Testis (tissue), 3 donors: ENCODE data around the gene MRPL28. TPM values are rescaled to one million over a fixed set of nuclear protein-coding genes. Genes with fewer than 3 reads are reported as not detected.
A peak's percentile ranks its signal among the peaks of the same experiment; 100 is the strongest.
"Not testable (repeated sequence)": the region's sequence is repeated elsewhere in the genome, so short reads cannot be mapped to it uniquely, and the experiment has no call there.

Experiments
- DNase-seq: peaks from one replicate; pipeline ENCODE4 v3.0.0-alpha.2; 2019
- H3K27ac ChIP-seq, 2 donors: fragments of 200-600 bp; sonication (generic); one replicate each; pipeline ENCODE4 v1.5.1; 2019
- H3K27me3 ChIP-seq: fragments of 200-600 bp; sonication (generic); one replicate; pipeline ENCODE4 v1.5.1; 2019
- H3K36me3 ChIP-seq: fragments of 200-600 bp; sonication (generic); one replicate; pipeline ENCODE4 v1.5.1; 2017; ENCODE audit warnings: low read depth; ENCODE audit errors: missing control alignments
- H3K4me1 ChIP-seq: fragments of 200-600 bp; sonication (generic); one replicate; pipeline ENCODE4 v1.5.1; 2019
- H3K4me3 ChIP-seq, 2 donors: fragments of 200-600 bp; sonication (generic); one replicate each; pipeline ENCODE4 v1.5.1; 2017 to 2019
- H3K9me3 ChIP-seq: fragments of 200-600 bp; sonication (generic); one replicate; pipeline ENCODE4 v1.5.1; 2017
- POLR2A ChIP-seq: fragments of 450-650 bp; IDR thresholded peaks from one replicate; pipeline ENCODE4 v1.6.1; 2017; ENCODE audit warnings: antibody characterized with exemption, mild to moderate bottlenecking, moderate library complexity
- WGBS, 2 donors: methylation state at CpG; one replicate each; pipeline ENCODE4 v1.1.5; 2018; 5-methylcytosine and 5-hydroxymethylcytosine counted together
- intact Hi-C: fragments of 100-400 bp; cut with DNase I; formaldehyde crosslinking; loops from one replicate; pipeline ENCODE4 v1.15.1; 2023; ENCODE audit warnings: low total_unique reads
- polyA plus RNA-seq: library from polyadenylated mRNA; stranded (reverse); fragments of 350-450 nt; fragmentation: Illumina TruSeq; extraction: RNeasy Lipid Tissue Mini Kit (QIAGEN cat#74804); gene quantifications from one replicate; pipeline ENCODE4 v1.2.3, GENCODE V29; 2014; ENCODE audit warnings: low read depth, low replicate concordance; ENCODE audit not compliant: insufficient read depth
- total RNA-seq, 2 donors: library from RNA; depleted of rRNA; stranded (reverse); fragments of >200 nt; gene quantifications; one replicate each; pipeline ENCODE4 v1.2.3, GENCODE V29; 2016
- TF ChIP-seq, protein P1 (sequence below), 3 experiments: fragments of 450-650 bp in 2 of 3; fragments of 200-600 bp in 1 of 3; sonication (generic) in 1 of 3; IDR thresholded peaks; one replicate each; pipeline ENCODE4 v1.5.1; 2016 to 2019; ENCODE audit warnings: antibody characterized with exemption in 3 of 3, mild to moderate bottlenecking in 2 of 3, moderate library complexity in 1 of 3

The MRPL28 gene
- total and polyA plus RNA-seq, 3 donors from 2014 or later: 108 to 161 (median 119) TPM

DNA sequence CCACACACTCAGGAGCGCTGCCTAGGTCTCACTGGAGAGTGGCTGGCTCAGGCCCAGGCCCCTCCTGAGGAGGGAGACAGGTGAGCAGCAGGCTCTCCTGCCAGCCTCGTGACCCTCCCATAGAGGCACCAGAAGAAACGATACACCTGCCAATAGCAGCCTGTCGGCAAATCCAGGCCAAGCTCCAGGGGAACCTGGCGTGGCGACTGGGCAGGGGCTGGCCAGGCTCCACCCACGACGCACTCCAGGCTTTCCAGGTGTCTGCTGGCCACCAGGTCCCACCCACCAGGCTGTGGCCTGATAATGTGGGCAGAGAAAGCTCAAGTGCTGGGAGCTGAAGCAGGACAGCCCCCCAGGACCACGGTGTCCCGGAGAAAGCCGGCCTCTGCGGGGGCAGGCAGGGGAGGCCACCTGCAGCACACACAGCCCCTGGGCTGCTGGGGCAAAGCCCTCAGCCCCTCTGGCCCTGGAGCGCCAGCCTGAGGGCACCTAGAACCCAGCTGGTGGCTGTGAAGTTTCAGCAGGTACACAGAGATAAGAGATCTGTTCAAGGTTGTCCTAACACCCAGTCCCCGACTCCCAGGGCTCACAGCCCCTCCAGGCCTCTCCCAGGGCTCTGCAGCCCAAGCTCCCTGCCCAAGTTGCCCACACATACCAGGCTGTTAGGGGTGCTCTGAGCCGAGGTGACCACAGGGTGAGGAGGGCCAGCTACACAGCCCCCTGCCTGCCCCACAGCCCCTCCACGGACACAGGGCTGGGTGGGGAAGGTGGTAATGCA lies 9.0 kb upstream of the MRPL28 start:
- WGBS, 2 donors: 76 to 97% methylated on average over 7 to 16 of the region's 16 CpGs
- H3K27me3 ChIP-seq: no peaks in the 10 kb centered on the region
- H3K27ac ChIP-seq: peak overlapping the region in 1 of 2 donors; percentile 41

DNA sequence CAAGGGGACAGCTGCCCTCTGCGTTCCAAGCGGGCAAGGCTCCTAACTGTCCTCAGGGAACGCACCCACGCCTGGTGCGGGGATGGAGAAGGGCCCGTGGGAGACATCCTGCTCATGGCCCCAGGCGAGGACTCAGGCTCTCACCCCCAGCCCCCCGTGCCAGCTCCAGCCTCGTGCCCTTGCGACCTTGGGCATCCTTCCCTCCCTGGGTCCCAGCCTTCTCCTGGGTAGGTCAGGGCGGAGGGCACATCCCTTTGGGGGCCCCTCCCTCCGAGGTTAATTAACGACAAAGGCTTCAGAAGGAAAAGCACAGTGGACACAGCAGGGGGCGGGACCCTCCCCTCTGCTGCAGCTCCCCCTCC lies 8.5 kb upstream of the MRPL28 start:
- Histone ChIP-seq H3K9me3 (no peaks in the 10 kb centered on the region), H3K36me3 (no peaks in the 10 kb centered on the region), H3K27ac (peak overlapping the region in 1 of 2 donors; percentile 41), H3K27me3 (no peaks in the 10 kb centered on the region), H3K4me3 (no peak overlapping the region), H3K4me1 (peaks cover 31% of the 10 kb centered on the region)
- WGBS, 2 donors: 60 to 83% methylated on average over 2 to 14 of the region's 14 CpGs
- no peak for DNase-seq
- intact Hi-C loops: no loop called here
- TF ChIP-seq, protein P1, sequence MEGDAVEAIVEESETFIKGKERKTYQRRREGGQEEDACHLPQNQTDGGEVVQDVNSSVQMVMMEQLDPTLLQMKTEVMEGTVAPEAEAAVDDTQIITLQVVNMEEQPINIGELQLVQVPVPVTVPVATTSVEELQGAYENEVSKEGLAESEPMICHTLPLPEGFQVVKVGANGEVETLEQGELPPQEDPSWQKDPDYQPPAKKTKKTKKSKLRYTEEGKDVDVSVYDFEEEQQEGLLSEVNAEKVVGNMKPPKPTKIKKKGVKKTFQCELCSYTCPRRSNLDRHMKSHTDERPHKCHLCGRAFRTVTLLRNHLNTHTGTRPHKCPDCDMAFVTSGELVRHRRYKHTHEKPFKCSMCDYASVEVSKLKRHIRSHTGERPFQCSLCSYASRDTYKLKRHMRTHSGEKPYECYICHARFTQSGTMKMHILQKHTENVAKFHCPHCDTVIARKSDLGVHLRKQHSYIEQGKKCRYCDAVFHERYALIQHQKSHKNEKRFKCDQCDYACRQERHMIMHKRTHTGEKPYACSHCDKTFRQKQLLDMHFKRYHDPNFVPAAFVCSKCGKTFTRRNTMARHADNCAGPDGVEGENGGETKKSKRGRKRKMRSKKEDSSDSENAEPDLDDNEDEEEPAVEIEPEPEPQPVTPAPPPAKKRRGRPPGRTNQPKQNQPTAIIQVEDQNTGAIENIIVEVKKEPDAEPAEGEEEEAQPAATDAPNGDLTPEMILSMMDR (IDR thresholded peaks at IDR 0.05): no peak
- TF ChIP-seq POLR2A: no peak

More for the DNA sequence above, 9.0 kb upstream of the MRPL28 start:
- Histone ChIP-seq H3K36me3 (no peaks in the 10 kb centered on the region), H3K4me1 (peaks cover 35% of the 10 kb centered on the region), H3K9me3 (no peaks in the 10 kb centered on the region), H3K4me3 (no peak overlapping the region)
- intact Hi-C loops: no loop called here
- no peak for DNase-seq
- TF ChIP-seq, protein P1 (IDR thresholded peaks at IDR 0.05): no peak
- TF ChIP-seq POLR2A: no peak

DNA sequence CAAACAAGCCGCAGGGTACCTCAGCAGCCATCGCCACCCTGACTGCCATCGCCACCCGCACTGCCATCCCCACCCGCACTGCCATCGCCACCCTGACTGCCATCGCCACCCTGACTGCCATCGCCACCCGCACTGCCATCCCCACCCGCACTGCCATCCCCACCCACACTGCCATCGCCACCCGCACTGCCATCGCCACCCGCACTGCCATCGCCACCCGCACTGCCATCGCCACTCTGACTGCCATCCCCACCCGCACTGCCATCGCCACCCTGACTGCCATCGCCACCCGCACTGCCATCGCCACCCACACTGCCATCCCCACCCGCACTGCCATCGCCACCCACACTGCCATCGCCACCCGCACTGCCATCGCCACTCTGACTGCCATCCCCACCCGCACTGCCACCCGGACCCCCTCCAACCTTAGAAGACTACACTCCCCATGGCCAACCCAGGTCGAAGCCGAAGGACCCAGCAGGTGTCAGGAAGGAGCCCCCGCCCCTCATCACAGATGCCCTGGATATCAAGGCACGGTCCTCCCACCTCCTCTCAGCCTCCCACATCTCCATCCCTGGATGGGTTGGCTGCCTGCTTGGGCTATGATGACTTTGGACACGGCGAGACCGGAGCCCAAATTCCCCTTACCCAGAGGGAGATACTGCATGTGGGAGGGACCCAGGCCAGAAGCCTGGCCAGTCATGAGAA lies 7.9 kb upstream of the MRPL28 start:
- peaks cover 26% of the 10 kb centered on the region for H3K4me1 ChIP-seq
- WGBS, 2 donors: 84 to 87% methylated on average over 32 to 36 of the region's 36 CpGs
- H3K4me3 ChIP-seq, intact Hi-C loops, H3K27ac ChIP-seq, DNase-seq, H3K27me3 ChIP-seq, H3K9me3 ChIP-seq, H3K36me3 ChIP-seq: not testable (repeated sequence)

DNA sequence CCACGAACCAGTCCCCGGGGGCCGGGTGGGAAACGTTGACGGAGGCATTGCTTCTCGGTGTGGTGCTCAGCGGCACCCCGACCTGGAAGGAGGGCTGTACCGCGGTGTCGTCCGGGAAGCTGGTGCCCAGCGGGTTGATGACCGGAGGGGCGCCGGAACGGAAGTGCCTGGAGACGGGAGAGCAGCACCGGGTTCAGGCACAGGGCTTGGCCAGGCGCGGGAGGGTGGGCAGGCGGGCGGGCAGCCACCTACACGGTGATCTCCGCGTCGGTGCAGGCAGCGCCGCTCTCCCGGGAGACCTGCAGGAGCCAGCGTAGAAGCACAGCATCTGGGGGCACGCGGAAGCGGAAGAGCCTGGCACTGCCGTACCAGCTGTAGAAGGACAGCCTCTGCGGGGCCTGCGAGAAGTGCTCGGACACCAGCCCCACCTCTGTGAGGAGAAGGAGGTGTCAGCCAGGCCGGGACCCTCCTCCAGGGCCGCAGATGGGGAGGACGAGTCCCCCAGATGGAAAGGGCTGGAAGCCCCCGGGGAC lies 7.1 kb upstream of the MRPL28 start:
- Histone ChIP-seq H3K27ac (no peak overlapping the region), H3K27me3 (no peaks in the 10 kb centered on the region), H3K4me1 (peaks cover 22% of the 10 kb centered on the region), H3K9me3 (no peaks in the 10 kb centered on the region), H3K4me3 (no peak overlapping the region), H3K36me3 (no peaks in the 10 kb centered on the region)
- DNase-seq: no peak
- 91 to 92% methylated on average over 31 to 42 of the region's 42 CpGs for WGBS, 2 donors
- intact Hi-C loops: no loop called here
- TF ChIP-seq POLR2A: no peak
- TF ChIP-seq, protein P1 (IDR thresholded peaks at IDR 0.05): no peak

DNA sequence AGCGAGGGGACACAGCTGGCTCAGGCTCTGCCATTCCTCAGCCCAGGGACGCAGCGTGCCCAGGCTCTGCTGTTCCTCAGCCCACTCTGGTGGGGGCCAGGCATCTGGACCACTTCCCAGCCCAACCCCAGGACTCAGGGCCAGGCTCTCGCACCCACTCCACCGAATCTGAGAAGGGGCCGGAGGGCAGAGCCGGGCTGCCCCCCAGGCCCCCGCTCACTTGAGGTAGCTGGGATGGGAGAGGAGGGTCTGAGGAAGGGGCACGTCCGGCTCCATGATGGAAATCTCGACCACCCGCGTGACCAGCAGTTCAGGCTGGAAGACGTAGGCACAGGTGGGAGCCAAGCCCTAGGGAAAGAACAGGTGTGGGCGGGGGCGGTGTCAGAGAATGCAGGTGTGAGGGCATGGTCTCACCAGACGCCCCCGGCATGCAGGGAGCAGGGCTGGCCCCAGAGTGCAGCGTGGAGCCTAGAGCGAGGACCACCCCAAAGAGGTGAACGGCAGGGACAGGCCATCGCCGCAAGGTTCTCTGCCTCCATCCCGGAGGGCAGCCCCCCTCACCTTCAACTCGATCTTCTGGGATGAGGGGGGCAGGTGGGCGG lies 6.6 kb upstream of the MRPL28 start:
- WGBS, 2 donors: 91 to 97% methylated on average over 20 to 21 of the region's 26 CpGs

More for the DNA sequence above, 6.6 kb upstream of the MRPL28 start:
- Histone ChIP-seq H3K27ac (no peak overlapping the region), H3K4me3 (no peak overlapping the region), H3K27me3 (no peaks in the 10 kb centered on the region), H3K9me3 (no peaks in the 10 kb centered on the region), H3K4me1 (peaks cover 26% of the 10 kb centered on the region), H3K36me3 (no peaks in the 10 kb centered on the region)
- TF ChIP-seq, protein P1 (IDR thresholded peaks at IDR 0.05): no peak
- no peak for TF ChIP-seq POLR2A
- no peak for DNase-seq
- intact Hi-C loops: no loop called here
